ENCODE measurements around the gene GALM.

DNA sequence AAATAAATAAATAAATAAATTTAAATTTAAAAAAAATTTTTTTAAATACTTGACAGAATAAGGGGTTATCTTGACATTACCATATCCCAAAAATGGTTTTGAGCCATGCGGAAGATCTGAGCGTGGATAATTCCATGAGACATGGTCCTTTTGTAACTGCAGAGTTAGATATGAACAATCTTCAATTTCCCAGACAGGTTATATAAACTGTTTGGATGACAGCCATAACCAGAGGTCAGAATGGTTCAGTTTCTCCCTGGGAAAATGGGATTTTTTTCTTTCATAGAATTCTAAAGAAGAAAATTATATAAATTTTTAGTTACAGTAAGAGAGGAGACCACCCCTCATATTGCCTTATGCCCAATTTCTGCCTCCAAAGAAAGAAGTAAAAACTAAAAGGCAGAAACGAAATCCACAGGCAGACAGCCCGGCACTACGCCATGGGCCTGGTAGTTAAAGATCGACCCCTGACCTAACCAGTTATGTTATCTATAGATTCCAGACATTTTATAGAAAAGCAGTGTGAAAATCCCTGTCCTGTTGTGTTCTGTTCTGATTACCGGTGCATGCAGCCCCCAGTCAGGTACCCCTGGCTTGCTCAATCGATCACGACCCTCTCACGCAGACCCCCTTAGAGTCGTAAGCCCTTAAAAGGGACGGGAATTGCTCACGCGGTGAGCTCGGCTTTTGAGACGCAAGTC, 3.0 kb downstream of the GALM start:
- no peak for TF ChIP-seq CTCF (IDR thresholded peaks at IDR 0.05; ENCODE audit: poor library complexity, severe bottlenecking)
- TF ChIP-seq RAD21 (conservative IDR thresholded peaks at IDR 0.05), result no peak
- no peak for TF ChIP-seq POLR2AphosphoS5 (IDR thresholded peaks at IDR 0.05)
- TF ChIP-seq TAF1 (IDR thresholded peaks at IDR 0.05; ENCODE audit: low read depth), result no peak
